LNCaP clone FGC (cell line): Measurements from ENCODE around the gene ARID1B.

Source experiments
- DNase-seq: peaks from one replicate; pipeline ENCODE4 v3.0.0-alpha.2; 2011; ENCODE audit warnings: low read depth
- H3K4me3 ChIP-seq: 2 replicates; pipeline ENCODE4 v1.5.1; 2011; ENCODE audit warnings: mild to moderate bottlenecking, low read depth, low read length, control low read depth
- CTCF ChIP-seq: IDR thresholded peaks from 2 replicates; pipeline ENCODE4 v1.5.1; 2012; ENCODE audit warnings: mild to moderate bottlenecking; ENCODE audit not compliant: control insufficient read depth, insufficient read depth; ENCODE audit errors: extremely low read depth

The ARID1B gene

GRCh38 chr6:156862711-156863110 is 85.5 kb downstream of the ARID1B start:
- TF ChIP-seq CTCF: no peak
- no peak for DNase-seq
- no peak overlapping the region for H3K4me3 ChIP-seq

DNA sequence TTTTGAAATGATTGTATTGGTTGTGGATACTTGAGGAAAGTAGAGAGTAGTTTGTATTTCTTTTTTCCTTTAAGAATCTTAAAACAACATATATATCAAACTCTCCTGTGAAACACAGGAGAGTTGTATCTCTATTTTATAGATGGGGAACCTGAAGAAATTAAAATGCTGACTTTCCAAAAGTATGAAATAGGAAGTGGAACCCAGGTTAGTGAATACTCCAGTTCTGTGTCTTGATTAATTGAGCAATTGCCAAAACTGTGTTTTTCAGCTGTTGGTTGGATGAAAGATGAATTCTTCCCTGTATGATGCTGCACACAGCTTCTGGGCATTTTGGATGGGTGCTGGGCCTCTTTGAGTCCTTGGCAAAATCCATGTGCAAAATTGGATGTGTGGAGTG is 86.3 kb downstream of the ARID1B start:
- H3K4me3 ChIP-seq: no peak overlapping the region
- TF ChIP-seq CTCF: no peak
- DNase-seq: no peak

GRCh38 chr6:156864557-156864956 is 87.4 kb downstream of the ARID1B start:
- no peak for DNase-seq
- TF ChIP-seq CTCF: no peak
- no peak overlapping the region for H3K4me3 ChIP-seq

GRCh38 chr6:156865019-156865629 is 87.9 kb downstream of the ARID1B start:
- no peak for DNase-seq
- no peak for TF ChIP-seq CTCF

GRCh38 chr6:156866220-156867015 is 89.2 kb downstream of the ARID1B start:
- DNase-seq: no peak
- peak; percentile 41 for TF ChIP-seq CTCF
- peak overlapping the region; percentile 22 for H3K4me3 ChIP-seq

More at GRCh38 chr6:156865019-156865629, 87.9 kb downstream of the ARID1B start:
- no peak overlapping the region for H3K4me3 ChIP-seq

GRCh38 chr6:156867121-156867520 is 89.9 kb downstream of the ARID1B start:
- TF ChIP-seq CTCF: no peak
- DNase-seq: no peak
- peak overlapping the region; percentile 22 for H3K4me3 ChIP-seq

- no peak for TF ChIP-seq CTCF
- no peak for DNase-seq
- no peak overlapping the region for H3K4me3 ChIP-seq
Measured at GRCh38 chr6:156868385-156868784, 91.2 kb downstream of the ARID1B start.
